ENCODE measurements around the gene JADE2. TPM values are rescaled to one million over a fixed set of nuclear protein-coding genes. Genes with fewer than 3 reads are reported as not detected.
A peak's percentile ranks its signal among the peaks of the same experiment; 100 is the strongest.

JADE2 gene
- total RNA-seq, 8 experiments from 2014 or later = 0.46 to 20.7 (median 7.6) TPM

DNA sequence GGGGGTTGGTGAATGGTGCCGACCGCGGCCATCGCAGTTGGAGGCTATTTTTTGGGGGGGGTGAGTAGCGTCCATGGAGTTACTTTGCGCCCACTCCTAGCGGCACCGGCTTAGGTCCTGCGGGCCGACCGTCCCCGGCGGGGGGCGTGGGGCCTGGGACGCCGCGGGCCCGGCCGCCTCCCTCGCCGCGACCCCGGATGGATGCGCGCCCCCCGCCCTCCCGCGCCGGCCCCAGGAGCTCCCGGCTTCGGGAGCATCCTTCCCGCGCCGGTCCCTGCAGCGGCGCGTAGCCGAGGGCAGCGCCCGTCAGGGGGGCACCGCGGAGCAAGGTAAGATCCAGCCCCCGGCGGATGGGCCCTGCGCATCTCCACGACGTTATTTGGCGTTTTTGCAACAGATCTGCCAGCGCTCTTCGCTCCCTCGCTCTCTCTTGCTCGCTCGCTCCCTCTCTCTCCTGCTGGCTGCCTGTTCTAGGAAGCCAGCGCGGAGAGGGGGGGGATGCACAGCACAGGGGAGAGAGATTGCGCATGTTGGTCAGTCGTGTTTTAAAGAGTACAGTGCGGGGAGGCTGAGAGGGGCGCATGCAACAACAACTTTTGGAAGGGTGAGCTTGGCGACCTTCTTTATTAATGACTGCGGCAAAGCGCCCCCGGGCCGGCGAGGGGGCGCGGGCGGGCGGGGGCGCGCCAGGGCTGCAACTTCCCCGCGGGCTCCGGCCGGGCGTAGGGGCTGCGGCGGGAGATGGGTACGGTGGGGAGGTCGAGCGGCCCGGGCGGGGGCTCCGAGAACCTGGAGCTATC lies 413 bp downstream of the JADE2 start:
- in situ Hi-C loops (cut with MboI; ENCODE audit: low pct_unique_long_range_greater_than_20kb in 2 of 9, low sequenced_read_pairs in 9 of 9, unreplicated experiment in 9 of 9) = loop anchor here in 2 of 9 experiments (10.0 to 25.0 kb wide), 2 partner anchors 111 to 114 kb away; partner anchors contain the start of gene CDKN2AIPNL (in 2 of the 2)
- 0% methylated on average over 2 to 3 of the region's 84 CpGs; no CpG with 5 or more reads in 8 of the 10 experiments for WGBS, 10 experiments
- peak; percentile 4 to 31 (median 24) for ATAC-seq (replicated peaks in 6 of 8)

GRCh38 chr5:134526483-134527155 lies 1.1 kb downstream of the JADE2 start:
- peak overlapping the region; percentile 53 to 99 (median 72) for H3K4me3 ChIP-seq
- peak; percentile 7 to 42 (median 21) for ATAC-seq (replicated peaks in 6 of 8)
- peak overlapping the region; percentile 41 to 72 for H3K27ac ChIP-seq
- H3K4me1 ChIP-seq (replicated peaks in 1 of 2) = peaks cover 3 to 25% of the 10 kb centered on the region in 2 donors
- in situ Hi-C loops (cut with MboI; ENCODE audit: low pct_unique_long_range_greater_than_20kb in 2 of 9, low sequenced_read_pairs in 9 of 9, unreplicated experiment in 9 of 9) = loop anchor here in 2 of 9 experiments (10.0 to 25.0 kb wide), 2 partner anchors 112 to 114 kb away; partner anchors contain the start of gene CDKN2AIPNL (in 2 of the 2)
- WGBS, 10 experiments = 0 to 3% (median 0%) methylated on average over 10 to 16 of the region's 61 CpGs; no CpG with 5 or more reads in 7 of the 10 experiments

More for the DNA sequence above, 413 bp downstream of the JADE2 start:
- Histone ChIP-seq H3K4me1 (replicated peaks in 1 of 2) (peaks cover 3 to 23% of the 10 kb centered on the region in 2 donors), H3K4me3 (peak overlapping the region; percentile 53 to 99 (median 72)), H3K27ac (peak overlapping the region; percentile 23 to 72)

DNA sequence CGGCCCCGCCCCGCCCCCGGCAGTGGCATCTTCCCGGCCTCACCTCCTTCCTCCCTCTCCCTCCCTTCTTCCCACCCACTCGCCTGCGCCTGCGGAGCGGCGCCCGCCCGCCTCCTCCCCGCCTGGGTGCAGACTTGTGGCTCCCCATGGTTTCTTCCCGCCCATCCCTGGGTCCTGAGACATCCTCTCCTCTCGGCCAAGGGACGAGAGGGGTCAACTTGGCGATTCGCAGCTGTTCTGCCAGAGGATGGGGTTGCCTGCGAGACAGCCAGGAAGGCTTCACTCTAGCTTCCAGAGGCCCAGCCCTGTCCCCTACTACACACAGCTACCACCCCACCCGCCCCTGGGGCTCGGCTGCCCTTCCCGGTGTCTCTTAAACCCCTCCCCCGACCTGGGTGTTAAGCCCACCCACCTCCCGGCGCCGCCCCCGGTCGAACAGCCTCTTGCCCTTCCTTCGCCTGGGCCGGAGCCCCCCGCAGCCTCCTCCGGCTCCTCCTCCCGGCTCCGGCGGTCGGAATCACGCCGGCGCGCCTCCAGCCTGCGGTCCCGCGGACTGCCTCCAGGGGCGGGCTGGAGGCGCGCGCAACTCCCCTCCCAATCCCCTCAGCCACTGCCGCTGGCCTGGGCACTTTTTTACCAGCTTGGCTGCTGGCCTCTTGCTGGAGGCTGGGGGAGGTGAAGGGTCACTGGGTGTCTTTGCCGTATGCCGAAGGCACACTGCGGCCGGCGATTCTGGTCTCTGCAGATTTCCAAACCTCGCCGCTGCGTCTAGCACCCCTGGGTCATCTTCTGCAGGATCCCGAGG lies 1.9 kb downstream of the JADE2 start:
- peak; percentile 53 to 71 (median 68) for ATAC-seq (replicated peaks in 6 of 8)
- H3K4me1 ChIP-seq (replicated peaks in 1 of 2) = peaks cover 3 to 25% of the 10 kb centered on the region in 2 donors
- peak overlapping the region; percentile 53 to 99 (median 72) for H3K4me3 ChIP-seq
- peak overlapping the region; percentile 41 to 72 for H3K27ac ChIP-seq
- in situ Hi-C loops (cut with MboI; ENCODE audit: low pct_unique_long_range_greater_than_20kb in 2 of 9, low sequenced_read_pairs in 9 of 9, unreplicated experiment in 9 of 9) = loop anchor here in 2 of 9 experiments (10.0 to 25.0 kb wide), 2 partner anchors 113 to 115 kb away; partner anchors contain the start of gene CDKN2AIPNL (in 2 of the 2)
- WGBS, 10 experiments = 0% methylated on average over 1 of the region's 57 CpGs; no CpG with 5 or more reads in 9 of the 10 experiments

DNA sequence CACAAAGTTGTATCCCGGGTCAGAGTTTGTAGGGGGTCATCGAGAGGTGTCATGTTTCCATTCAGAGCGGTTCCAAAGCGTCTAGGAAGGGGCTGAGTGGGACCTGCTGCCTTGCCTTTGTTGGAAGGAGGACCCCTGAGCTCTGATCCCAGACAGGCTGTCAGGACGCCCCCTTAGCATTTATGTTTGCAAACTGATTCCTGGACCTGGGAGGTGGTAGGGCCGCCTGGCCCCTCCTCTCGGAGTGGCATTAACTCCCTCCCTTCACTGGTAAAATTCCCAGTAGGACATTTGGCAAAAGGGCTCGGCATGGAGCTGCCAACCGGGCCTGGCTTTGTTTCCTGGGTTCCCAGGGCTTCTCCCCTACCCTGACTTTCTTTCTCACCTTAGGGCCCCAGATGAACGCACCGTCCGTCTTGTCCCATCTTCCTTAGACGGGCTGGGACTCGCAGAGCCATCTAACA lies 2.5 kb downstream of the JADE2 start:
- WGBS, 10 experiments = 5 to 57% (median 24%) methylated on average over 3 to 8 of the region's 14 CpGs; no CpG with 5 or more reads in 5 of the 10 experiments
- H3K4me1 ChIP-seq (replicated peaks in 1 of 2) = peaks cover 3 to 25% of the 10 kb centered on the region in 2 donors
- in situ Hi-C loops (cut with MboI; ENCODE audit: low pct_unique_long_range_greater_than_20kb in 2 of 9, low sequenced_read_pairs in 9 of 9, unreplicated experiment in 9 of 9) = loop anchor here in 2 of 9 experiments (10.0 to 25.0 kb wide), 2 partner anchors 113 to 116 kb away; partner anchors contain the start of gene CDKN2AIPNL (in 2 of the 2)

DNA sequence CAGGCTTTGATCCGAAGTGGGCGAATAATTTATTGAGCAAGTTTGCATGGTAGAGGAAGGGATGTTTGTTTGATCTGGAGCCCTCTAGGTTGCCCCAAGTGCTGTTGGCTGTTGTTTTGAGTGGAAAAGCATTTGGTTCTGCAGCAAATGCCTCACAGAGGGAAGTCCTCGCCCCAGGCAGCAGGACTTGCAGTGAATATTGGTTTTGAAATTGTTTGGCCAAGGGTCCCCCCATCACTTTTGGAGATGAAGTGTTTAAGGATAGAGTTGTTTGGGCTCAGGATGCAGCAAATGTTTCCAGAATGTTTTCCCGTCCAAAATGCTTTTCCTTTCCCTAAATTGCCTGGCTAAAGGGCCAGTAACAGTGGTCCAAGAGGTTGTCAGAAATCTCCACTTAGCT lies 3.1 kb downstream of the JADE2 start:
- in situ Hi-C loops (cut with MboI; ENCODE audit: low pct_unique_long_range_greater_than_20kb in 2 of 9, low sequenced_read_pairs in 9 of 9, unreplicated experiment in 9 of 9) = loop anchor here in 2 of 9 experiments (10.0 to 25.0 kb wide), 2 partner anchors 114 to 116 kb away; partner anchors contain the start of gene CDKN2AIPNL (in 2 of the 2)
- H3K27ac ChIP-seq = no peak overlapping the region

More for the DNA sequence above, 2.5 kb downstream of the JADE2 start:
- peak overlapping the region in 1 of 2 donors; percentile 49 for H3K27ac ChIP-seq
- peak overlapping the region; percentile 53 to 99 (median 72) for H3K4me3 ChIP-seq
- ATAC-seq (replicated peaks in 6 of 8) = no peak

DNA sequence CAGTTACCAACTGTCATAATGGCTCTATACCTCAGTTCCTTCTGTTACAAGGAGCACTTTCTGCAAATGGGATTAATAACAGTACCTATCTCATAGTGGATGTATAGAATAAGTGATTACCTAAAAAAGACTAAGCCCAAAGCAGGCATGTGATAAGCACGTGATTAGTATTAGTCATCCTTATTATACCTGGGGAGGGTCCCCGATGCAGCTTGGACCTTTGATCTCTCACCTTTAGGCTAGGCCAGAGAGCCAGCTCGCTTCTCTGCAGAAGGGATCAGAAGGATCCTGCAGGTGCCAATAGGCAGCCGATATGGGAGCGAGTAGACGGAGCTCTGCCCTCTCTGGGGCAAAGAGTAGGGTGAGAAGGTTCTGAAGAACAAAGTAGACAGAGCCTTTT lies 4.0 kb downstream of the JADE2 start:
- no peak overlapping the region for H3K27ac ChIP-seq
- ATAC-seq (replicated peaks in 6 of 8) = no peak
- H3K4me3 ChIP-seq = no peak overlapping the region
- in situ Hi-C loops (cut with MboI; ENCODE audit: low pct_unique_long_range_greater_than_20kb in 2 of 9, low sequenced_read_pairs in 9 of 9, unreplicated experiment in 9 of 9) = loop anchor here in 2 of 9 experiments (10.0 to 25.0 kb wide), 2 partner anchors 115 to 117 kb away; partner anchors contain the start of gene CDKN2AIPNL (in 2 of the 2)
- peaks cover 3 to 23% of the 10 kb centered on the region in 2 donors for H3K4me1 ChIP-seq (replicated peaks in 1 of 2)
- 80 to 100% (median 90%) methylated on average over 1 to 4 of the region's 6 CpGs; no CpG with 5 or more reads in 4 of the 10 experiments for WGBS, 10 experiments

More for the DNA sequence above, 3.1 kb downstream of the JADE2 start:
- ATAC-seq (replicated peaks in 6 of 8) = no peak
- whole genome bisulfite sequencing, 10 experiments = 34 to 100% (median 61%) methylated on average over 2 to 4 of the region's 4 CpGs; no CpG with 5 or more reads in 6 of the 10 experiments
- no peak overlapping the region for H3K4me3 ChIP-seq
- H3K4me1 ChIP-seq (replicated peaks in 1 of 2) = peaks cover 3 to 25% of the 10 kb centered on the region in 2 donors

DNA sequence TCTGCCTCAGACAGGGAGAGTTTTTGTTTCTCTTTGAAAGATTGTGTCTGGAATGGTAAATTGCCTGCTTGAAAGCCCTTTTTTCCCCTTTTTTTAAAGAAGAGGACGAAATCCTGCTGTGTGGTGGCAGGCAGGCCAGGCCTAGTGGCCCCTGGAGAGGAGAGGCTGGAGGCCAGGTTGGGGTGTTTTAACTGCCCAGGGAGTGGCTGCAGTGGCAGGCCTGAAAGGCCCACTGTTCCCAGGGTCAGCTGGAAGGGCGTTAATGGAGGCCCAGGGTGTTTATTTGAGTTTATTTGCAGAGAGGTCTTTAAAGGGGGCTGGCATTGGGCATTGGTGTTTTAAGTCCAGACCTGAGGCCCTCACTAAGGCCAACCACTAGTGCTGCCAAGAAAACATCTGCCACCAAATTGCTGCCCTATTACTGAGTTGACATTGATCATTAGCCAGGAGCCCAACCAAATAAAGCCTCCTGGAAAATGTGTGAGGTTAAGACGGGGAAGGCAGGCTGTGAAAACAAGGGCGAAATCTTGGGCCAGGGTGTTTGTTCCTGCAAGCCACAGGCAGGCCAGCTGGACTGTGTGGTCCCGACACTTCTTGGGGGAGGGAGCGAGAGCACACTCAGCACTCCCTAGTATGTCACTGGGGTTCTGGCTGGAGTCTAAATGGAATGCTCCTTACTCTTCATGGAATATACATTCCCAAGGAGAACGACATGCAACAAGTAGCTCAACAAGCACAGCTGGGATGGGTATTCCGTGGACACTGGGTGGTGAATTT lies 5.0 kb downstream of the JADE2 start:
- in situ Hi-C loops (cut with MboI; ENCODE audit: low pct_unique_long_range_greater_than_20kb in 2 of 9, low sequenced_read_pairs in 9 of 9, unreplicated experiment in 9 of 9) = loop anchor here in 1 of 9 experiments (25.0 kb wide), 1 partner anchor 118 kb away; the partner anchor contains the start of gene CDKN2AIPNL
- ATAC-seq (replicated peaks in 6 of 8) = no peak
- Histone ChIP-seq H3K4me3 (no peak overlapping the region), H3K27ac (no peak overlapping the region), H3K4me1 (replicated peaks in 1 of 2) (peaks cover 3 to 23% of the 10 kb centered on the region in 2 donors)
- 17 to 100% (median 78%) methylated on average over 1 to 3 of the region's 8 CpGs; no CpG with 5 or more reads in 4 of the 10 experiments for WGBS, 10 experiments

DNA sequence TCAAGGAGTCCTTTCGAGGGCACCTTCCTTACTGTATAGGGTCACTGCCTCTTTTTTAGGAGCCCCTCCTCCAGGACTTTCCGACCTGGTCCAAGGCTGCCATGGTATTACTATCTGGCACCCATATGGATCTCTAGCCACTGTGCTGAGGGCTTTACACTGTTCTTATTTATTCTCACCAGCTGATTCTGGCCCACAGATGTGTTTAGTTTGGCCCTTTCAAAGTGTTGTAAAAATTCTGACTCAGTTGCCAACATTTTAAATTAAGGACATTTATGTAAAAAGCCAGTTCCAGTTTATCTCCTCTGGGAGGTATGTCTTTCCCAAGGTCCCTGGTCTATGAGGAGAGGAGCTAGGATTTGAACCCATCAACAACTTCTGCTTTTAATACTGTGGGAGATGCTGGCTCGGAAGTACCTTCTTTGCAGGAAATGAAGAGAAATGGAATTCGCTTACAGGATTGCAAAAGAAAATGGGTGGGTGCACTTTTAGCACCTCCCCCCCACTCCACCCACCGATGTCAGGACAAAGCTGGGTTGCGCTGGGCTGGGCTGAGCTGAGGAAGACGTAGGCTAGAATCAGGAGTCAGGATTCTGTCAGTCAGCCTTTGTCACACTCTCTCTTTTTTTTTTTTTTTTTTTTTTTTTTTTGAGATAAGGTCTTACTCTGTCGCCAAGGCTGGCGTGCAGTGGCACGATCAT lies 7.8 kb downstream of the JADE2 start:
- in situ Hi-C loops (cut with MboI; ENCODE audit: low pct_unique_long_range_greater_than_20kb in 2 of 9, low sequenced_read_pairs in 9 of 9, unreplicated experiment in 9 of 9) = loop anchor here in 1 of 9 experiments (25.0 kb wide), 1 partner anchor 121 kb away; the partner anchor contains the start of gene CDKN2AIPNL
- Histone ChIP-seq H3K27ac (no peak overlapping the region), H3K4me3 (no peak overlapping the region), H3K4me1 (replicated peaks in 1 of 2) (peaks cover 0 to 22% of the 10 kb centered on the region in 2 donors)
- peak in 3 of 8 experiments; percentile 33 to 87 (median 62) for ATAC-seq (replicated peaks in 6 of 8)
- WGBS, 10 experiments = 6 to 100% (median 71%) methylated on average over 1 to 7 of the region's 10 CpGs

DNA sequence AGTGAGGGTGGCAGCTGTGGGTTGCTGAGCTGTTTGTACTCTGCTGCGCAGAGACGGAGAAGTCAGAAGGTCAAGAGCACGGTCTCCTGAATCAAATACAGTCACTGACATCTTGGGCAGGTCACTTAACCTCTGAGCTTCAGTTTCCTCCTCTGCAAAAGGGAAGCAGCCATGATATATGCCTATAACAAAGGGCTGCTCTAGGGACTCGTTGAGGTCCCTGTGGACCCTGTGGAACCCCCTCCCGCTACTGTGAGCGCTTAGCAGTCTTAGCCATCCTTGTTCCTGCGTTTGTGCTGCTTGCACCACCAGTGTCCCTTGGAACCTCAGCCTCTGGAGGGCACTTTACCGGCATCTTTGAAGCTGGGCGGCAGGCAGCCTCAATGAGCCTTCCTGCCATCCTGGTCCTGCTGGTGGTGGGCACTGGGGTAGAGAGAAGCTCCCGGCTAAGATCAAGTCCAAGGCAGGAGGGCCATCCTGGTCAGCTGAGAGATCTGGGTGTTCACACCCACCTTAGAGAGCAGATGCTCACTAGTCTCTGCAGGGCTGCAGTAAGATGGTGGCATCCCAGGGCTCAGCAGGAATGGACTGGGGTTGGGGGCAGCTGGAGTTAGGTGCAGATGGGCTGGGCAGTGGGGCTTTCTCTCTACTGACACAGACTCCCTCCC lies 8.7 kb downstream of the JADE2 start:
- Histone ChIP-seq H3K4me3 (no peak overlapping the region), H3K27ac (no peak overlapping the region), H3K4me1 (replicated peaks in 1 of 2) (peaks cover 0 to 20% of the 10 kb centered on the region in 2 donors)
- 69 to 96% (median 79%) methylated on average over 1 to 8 of the region's 10 CpGs; no CpG with 5 or more reads in 4 of the 10 experiments for WGBS, 10 experiments
- in situ Hi-C loops (cut with MboI; ENCODE audit: low pct_unique_long_range_greater_than_20kb in 2 of 9, low sequenced_read_pairs in 9 of 9, unreplicated experiment in 9 of 9) = loop anchor here in 1 of 9 experiments (25.0 kb wide), 1 partner anchor 122 kb away; the partner anchor contains the start of gene CDKN2AIPNL
- no peak for ATAC-seq (replicated peaks in 6 of 8)

DNA sequence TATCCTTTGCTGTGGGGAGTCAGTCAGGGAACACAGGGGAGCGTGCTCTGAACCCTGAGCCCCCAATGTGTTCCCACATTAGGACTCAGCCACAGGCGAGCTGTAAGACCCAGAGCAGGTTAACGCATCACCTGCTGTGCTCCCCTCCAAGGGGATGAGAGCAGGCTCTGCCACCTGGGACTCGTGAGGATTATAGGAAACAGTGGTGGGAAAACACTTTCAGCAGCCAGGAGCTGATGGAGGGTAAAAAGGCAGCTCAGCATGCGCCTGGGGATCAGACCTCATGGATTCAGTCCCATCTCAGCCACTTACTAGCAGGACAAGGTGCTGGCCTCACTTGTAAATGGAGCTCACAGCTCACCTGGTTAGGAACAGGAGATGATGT lies 9.2 kb downstream of the JADE2 start:
- peaks cover 0 to 18% of the 10 kb centered on the region in 2 donors for H3K4me1 ChIP-seq (replicated peaks in 1 of 2)
- no peak for ATAC-seq (replicated peaks in 6 of 8)
- H3K4me3 ChIP-seq = no peak overlapping the region
- 50 to 92% (median 83%) methylated on average over 1 to 2 of the region's 5 CpGs; no CpG with 5 or more reads in 7 of the 10 experiments for WGBS, 10 experiments
- in situ Hi-C loops (cut with MboI; ENCODE audit: low pct_unique_long_range_greater_than_20kb in 2 of 9, low sequenced_read_pairs in 9 of 9, unreplicated experiment in 9 of 9) = loop anchor here in 1 of 9 experiments (25.0 kb wide), 1 partner anchor 122 kb away; the partner anchor contains the start of gene CDKN2AIPNL
- H3K27ac ChIP-seq = no peak overlapping the region
